Neuronal stem cell (in vitro differentiated cells): ENCODE data around the gene SYT14.

Source experiments
- DNase-seq: peaks from one replicate; pipeline ENCODE4 v3.0.0-alpha.2; 2013; ENCODE audit warnings: low spot score
- H2AFZ ChIP-seq: one replicate; pipeline ENCODE4 v1.6.1; 2013; ENCODE audit warnings: mild to moderate bottlenecking, low read length, inconsistent platforms
- H2AK5ac ChIP-seq: 2 replicates; pipeline ENCODE4 v1.6.1; 2013; ENCODE audit warnings: low read depth, mild to moderate bottlenecking, inconsistent platforms, low read length, moderate library complexity, mixed read lengths
- H2BK120ac ChIP-seq: 2 replicates; pipeline ENCODE4 v1.6.1; 2013; ENCODE audit warnings: low read depth, mild to moderate bottlenecking, inconsistent platforms, low read length, moderate library complexity, mixed read lengths
- H2BK12ac ChIP-seq: one replicate; pipeline ENCODE4 v1.6.1; 2013; ENCODE audit warnings: low read length, inconsistent platforms
- H2BK15ac ChIP-seq: 2 replicates; pipeline ENCODE4 v1.6.1; 2013; ENCODE audit warnings: mild to moderate bottlenecking, low read length, inconsistent platforms, mixed read lengths
- H2BK5ac ChIP-seq: one replicate; pipeline ENCODE4 v1.6.1; 2013; ENCODE audit warnings: inconsistent platforms, mild to moderate bottlenecking, low read length, moderate library complexity
- H3K14ac ChIP-seq: one replicate; pipeline ENCODE4 v1.6.1; 2013; ENCODE audit warnings: low read length, inconsistent platforms
- H3K18ac ChIP-seq: 2 replicates; pipeline ENCODE4 v1.6.1; 2013; ENCODE audit warnings: low read length, inconsistent platforms
- H3K23ac ChIP-seq: 2 replicates; pipeline ENCODE4 v1.6.1; 2013; ENCODE audit warnings: low read depth, mild to moderate bottlenecking, mixed read lengths, low read length, inconsistent platforms; ENCODE audit not compliant: poor library complexity
- H3K27ac ChIP-seq: replicated peaks from 3 replicates; pipeline ENCODE4 v1.5.1; 2013; ENCODE audit warnings: low read length, inconsistent platforms
- H3K27me3 ChIP-seq, 3 experiments: 2 replicates each; pipeline ENCODE4 v1.6.1; 2013; ENCODE audit warnings: low read length in 3 of 3, mild to moderate bottlenecking in 2 of 3, inconsistent platforms in 1 of 3, low read depth in 1 of 3, mixed read lengths in 1 of 3, moderate library complexity in 1 of 3; ENCODE audit not compliant: control insufficient read depth in 3 of 3, insufficient read depth in 3 of 3
- H3K36me3 ChIP-seq, 2 donors: replicated peaks in 1 of 2; 2 replicates each; pipeline ENCODE4 v1.6.1; 2013; ENCODE audit warnings: low read length in 2 of 2; ENCODE audit not compliant: control insufficient read depth in 2 of 2, insufficient read depth in 2 of 2
- H3K4ac ChIP-seq: 2 replicates; pipeline ENCODE4 v1.6.1; 2013; ENCODE audit warnings: inconsistent platforms, mild to moderate bottlenecking, low read length, moderate library complexity
- H3K4me1 ChIP-seq, 2 donors: 1 replicate in 1 of 2; 2 replicates in 1 of 2; pipeline ENCODE4 v1.6.1; 2013; ENCODE audit warnings: low read length in 2 of 2, low read depth in 1 of 2; ENCODE audit not compliant: control insufficient read depth in 2 of 2, insufficient read depth in 1 of 2
- H3K4me2 ChIP-seq: one replicate; pipeline ENCODE4 v1.6.1; 2013; ENCODE audit warnings: mild to moderate bottlenecking, low read length, inconsistent platforms; ENCODE audit not compliant: insufficient read depth, poor library complexity, severe bottlenecking
- H3K4me3 ChIP-seq, 2 donors: 2 replicates each; pipeline ENCODE4 v1.5.1; 2013; ENCODE audit warnings: low read length in 2 of 2, mild to moderate bottlenecking in 2 of 2, inconsistent platforms in 1 of 2, moderate library complexity in 1 of 2
- H3K79me1 ChIP-seq: one replicate; pipeline ENCODE4 v1.6.1; 2013; ENCODE audit warnings: low read depth, mild to moderate bottlenecking, inconsistent platforms, low read length, moderate library complexity
- H3K9ac ChIP-seq: one replicate; pipeline ENCODE4 v1.6.1; 2013; ENCODE audit warnings: mild to moderate bottlenecking, low read depth, low read length, inconsistent platforms; ENCODE audit not compliant: poor library complexity
- H3K9me3 ChIP-seq, 2 donors: replicated peaks in 1 of 2; 2 replicates each; pipeline versions ENCODE3 to v1.6.1; 2013; ENCODE audit warnings: low read length in 2 of 2, mild to moderate bottlenecking in 2 of 2, inconsistent platforms in 1 of 2, low read depth in 1 of 2, mixed read lengths in 1 of 2, moderate library complexity in 1 of 2; ENCODE audit not compliant: control insufficient read depth in 2 of 2, insufficient read depth in 1 of 2
- H4K8ac ChIP-seq: one replicate; pipeline ENCODE4 v1.6.1; 2013; ENCODE audit warnings: low read depth, mild to moderate bottlenecking, inconsistent platforms, low read length, moderate library complexity
- H4K91ac ChIP-seq: one replicate; pipeline ENCODE4 v1.6.1; 2013; ENCODE audit warnings: low read length, low read depth, mild to moderate bottlenecking, inconsistent platforms; ENCODE audit not compliant: poor library complexity
- WGBS, 2 donors: extraction: QIAGEN DNeasy Blood & Tissue Kit; methylation state at CpG; one replicate each; pipeline ENCODE4 v1.1.7; 2013; ENCODE audit warnings: missing lambda C conversion rate in 2 of 2, mixed read lengths in 1 of 2; ENCODE audit not compliant: insufficient read length in 2 of 2, insufficient replicate concordance in 1 of 2; ENCODE audit errors: extremely low coverage in 2 of 2; 5-methylcytosine and 5-hydroxymethylcytosine counted together

SYT14 gene

GRCh38 chr1:210022044-210022443, 84.0 kb downstream of the SYT14 start:
- Histone ChIP-seq H2BK120ac (no peak overlapping the region), H3K9me3 (no peaks in the 10 kb centered on the region), H3K4me3 (no peak overlapping the region), H3K23ac (no peak overlapping the region), H3K4me2 (no peak overlapping the region), H2BK5ac (no peak overlapping the region), H4K8ac (no peak overlapping the region), H3K14ac (no peak overlapping the region), H2BK12ac (no peak overlapping the region), H3K4me1 (no peaks in the 10 kb centered on the region), H2AFZ (no peak overlapping the region), H2BK15ac (no peak overlapping the region), H3K79me1 (no peaks in the 10 kb centered on the region), H3K27me3 (no peaks in the 10 kb centered on the region), H2AK5ac (no peak overlapping the region), H3K27ac (no peak overlapping the region), H3K36me3 (no peaks in the 10 kb centered on the region), H4K91ac (no peak overlapping the region), H3K4ac (no peak overlapping the region), H3K9ac (no peak overlapping the region), H3K18ac (no peak overlapping the region)
- no peak for DNase-seq

- no peak overlapping the region for H3K4me3 ChIP-seq
- no peak overlapping the region for H2BK15ac ChIP-seq
- DNase-seq = no peak
Observed at GRCh38 chr1:210024282-210024681, 86.3 kb downstream of the SYT14 start.

GRCh38 chr1:210024996-210025395, 87.0 kb downstream of the SYT14 start:
- H4K8ac ChIP-seq = no peak overlapping the region
- no peak for DNase-seq
- no peak overlapping the region for H3K4ac ChIP-seq
- no CpG with 5 or more reads among the region's 3 CpGs for WGBS, 2 donors
- no peaks in the 10 kb centered on the region for H3K9me3 ChIP-seq
- no peak overlapping the region for H3K14ac ChIP-seq
- no peaks in the 10 kb centered on the region for H3K36me3 ChIP-seq
- no peak overlapping the region for H2BK15ac ChIP-seq
- no peak overlapping the region for H2BK12ac ChIP-seq
- no peak overlapping the region for H3K4me2 ChIP-seq
- no peaks in the 10 kb centered on the region for H3K4me1 ChIP-seq
- no peaks in the 10 kb centered on the region for H3K79me1 ChIP-seq
- H2BK120ac ChIP-seq = no peak overlapping the region
- H3K18ac ChIP-seq = no peak overlapping the region
- no peaks in the 10 kb centered on the region for H3K27me3 ChIP-seq
- H3K27ac ChIP-seq = no peak overlapping the region
- no peak overlapping the region for H3K23ac ChIP-seq
- no peak overlapping the region for H3K9ac ChIP-seq
- no peak overlapping the region for H2AK5ac ChIP-seq
- no peak overlapping the region for H4K91ac ChIP-seq
- H2BK5ac ChIP-seq = no peak overlapping the region
- H3K4me3 ChIP-seq = no peak overlapping the region
- no peak overlapping the region for H2AFZ ChIP-seq

More at GRCh38 chr1:210024282-210024681, 86.3 kb downstream of the SYT14 start:
- Histone ChIP-seq H3K4me1 (no peaks in the 10 kb centered on the region), H2AFZ (no peak overlapping the region), H3K79me1 (no peaks in the 10 kb centered on the region), H3K14ac (no peak overlapping the region), H3K18ac (no peak overlapping the region), H3K4ac (no peak overlapping the region), H2BK5ac (no peak overlapping the region), H3K9ac (no peak overlapping the region), H2BK120ac (no peak overlapping the region), H3K27ac (no peak overlapping the region), H2BK12ac (no peak overlapping the region), H3K4me2 (no peak overlapping the region), H3K36me3 (no peaks in the 10 kb centered on the region), H4K8ac (no peak overlapping the region), H3K27me3 (no peaks in the 10 kb centered on the region), H3K23ac (no peak overlapping the region), H3K9me3 (no peaks in the 10 kb centered on the region), H4K91ac (no peak overlapping the region), H2AK5ac (no peak overlapping the region)
- 100% methylated on average over 1 of the region's 2 CpGs; no CpG with 5 or more reads in 1 of the 2 donors for WGBS, 2 donors

- no CpG with 5 or more reads among the region's 1 CpG for WGBS, 2 donors
- DNase-seq = no peak
- Histone ChIP-seq H2BK120ac (no peak overlapping the region), H3K18ac (no peak overlapping the region), H2AK5ac (no peak overlapping the region), H3K4me3 (no peak overlapping the region), H3K79me1 (no peaks in the 10 kb centered on the region), H3K14ac (no peak overlapping the region), H3K27me3 (no peaks in the 10 kb centered on the region), H3K4me2 (no peak overlapping the region), H3K27ac (no peak overlapping the region), H3K36me3 (no peaks in the 10 kb centered on the region), H3K9ac (no peak overlapping the region), H3K9me3 (no peaks in the 10 kb centered on the region), H2BK12ac (no peak overlapping the region), H3K23ac (no peak overlapping the region), H2BK5ac (no peak overlapping the region), H2BK15ac (no peak overlapping the region), H4K8ac (no peak overlapping the region), H3K4ac (no peak overlapping the region), H3K4me1 (no peaks in the 10 kb centered on the region), H4K91ac (no peak overlapping the region), H2AFZ (no peak overlapping the region)
Observed at GRCh38 chr1:210025870-210026269, 87.9 kb downstream of the SYT14 start.
